Inflammatory macrophage (primary cell): ENCODE data around the gene KCNN2.
A peak's percentile ranks its signal among the peaks of the same experiment; 100 is the strongest.

Source experiments
- DNase-seq, 2 donors: peaks; one replicate each; pipeline ENCODE4 v3.0.0-alpha.2; 2020 to 2022
- total RNA-seq, 18 experiments: gene quantifications; one replicate each; lab custom pipeline; 2026; ENCODE audit warnings: mixed read lengths in 6 of 18, inconsistent platforms in 2 of 18; lab: John Stamatoyannopoulos, UW

KCNN2 gene
- 0 to 0.08 (median 0) reads per million in 18 experiments for total RNA-seq

DNA sequence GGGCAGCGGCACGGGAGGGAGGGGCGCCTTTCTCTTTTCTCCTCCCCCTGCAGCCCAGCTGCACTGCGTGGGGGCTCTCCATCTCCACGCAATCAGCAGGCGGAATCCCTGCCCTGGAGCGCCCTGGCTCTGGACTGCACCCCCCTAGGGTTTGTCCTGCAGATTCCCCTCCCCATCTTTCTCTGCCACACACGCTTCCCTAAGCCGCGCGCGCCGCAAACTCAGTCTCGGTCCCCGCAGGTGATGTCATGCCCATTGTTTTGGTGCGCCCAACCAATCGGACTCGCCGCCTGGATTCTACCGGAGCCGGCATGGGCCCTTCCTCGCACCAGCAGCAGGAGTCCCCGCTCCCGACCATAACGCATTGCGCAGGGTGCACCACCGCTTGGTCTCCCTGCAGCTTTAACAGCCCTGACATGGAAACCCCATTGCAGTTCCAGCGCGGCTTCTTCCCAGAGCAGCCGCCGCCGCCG is at the start of gene KCNN2:
Gene KCNN2 (plus strand): TSS at position 347 of the 473 bp plus-strand sequence. CDS start 70 bp downstream, at position 417.
- DNase-seq = no peak

DNA sequence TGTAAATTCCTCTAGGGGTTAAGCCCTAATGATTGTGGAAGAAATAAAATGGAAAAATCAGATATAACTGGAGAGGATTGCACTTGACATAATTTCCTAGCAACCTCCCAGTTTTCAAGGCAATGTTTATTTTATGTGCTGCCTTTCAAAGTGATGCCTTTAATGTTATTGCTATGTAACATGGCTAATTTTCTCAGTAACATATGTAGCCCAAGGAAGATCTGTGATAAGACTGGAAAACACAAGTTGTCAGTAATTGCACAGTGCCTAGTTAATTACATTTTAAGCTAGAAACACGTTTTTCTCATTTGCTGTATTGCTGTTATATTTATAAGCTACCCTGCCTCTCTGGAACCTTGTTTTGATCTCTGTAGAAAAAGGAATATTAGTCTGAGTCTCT is 49.2 kb upstream of the KCNN2 start:
- DNase-seq = no peak

DNA sequence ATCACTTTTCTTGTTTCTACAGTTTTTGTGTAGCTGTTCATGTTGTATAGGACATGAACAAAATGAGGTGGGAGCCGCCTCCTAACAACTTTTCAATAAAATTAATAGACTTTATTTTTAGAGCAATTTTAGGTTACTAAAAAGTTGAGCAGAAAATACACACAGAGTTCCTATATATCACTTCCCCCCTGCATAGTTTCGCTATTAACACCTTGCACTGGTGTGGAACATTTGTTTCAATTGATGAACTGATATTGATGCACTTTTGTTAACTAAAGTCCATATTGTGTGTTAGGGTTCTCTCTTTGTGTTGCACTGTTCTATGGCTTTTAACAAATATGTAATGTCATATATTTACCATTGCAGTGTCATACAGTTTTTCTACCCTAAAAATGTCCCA is 47.8 kb upstream of the KCNN2 start:
- DNase-seq = no peak

DNA sequence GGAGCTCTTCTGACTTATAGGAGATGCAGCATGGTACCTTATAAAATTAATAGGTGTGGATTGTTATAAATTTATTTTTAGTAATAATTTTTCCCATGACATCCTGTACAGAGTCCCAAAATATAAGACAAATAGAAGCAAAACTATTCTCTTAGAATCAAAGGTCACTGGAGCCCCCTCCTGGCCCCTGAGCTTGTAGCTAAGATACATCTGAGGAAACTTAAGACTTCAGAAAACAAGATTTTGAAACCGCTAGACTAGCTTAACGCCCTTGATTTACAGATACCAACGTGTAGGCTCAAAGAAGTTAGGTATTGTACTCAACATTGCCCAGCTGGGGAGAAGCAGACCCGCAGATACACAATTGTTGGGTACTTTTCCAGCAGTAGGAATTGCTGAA is 45.7 kb upstream of the KCNN2 start:
- no peak for DNase-seq

DNA sequence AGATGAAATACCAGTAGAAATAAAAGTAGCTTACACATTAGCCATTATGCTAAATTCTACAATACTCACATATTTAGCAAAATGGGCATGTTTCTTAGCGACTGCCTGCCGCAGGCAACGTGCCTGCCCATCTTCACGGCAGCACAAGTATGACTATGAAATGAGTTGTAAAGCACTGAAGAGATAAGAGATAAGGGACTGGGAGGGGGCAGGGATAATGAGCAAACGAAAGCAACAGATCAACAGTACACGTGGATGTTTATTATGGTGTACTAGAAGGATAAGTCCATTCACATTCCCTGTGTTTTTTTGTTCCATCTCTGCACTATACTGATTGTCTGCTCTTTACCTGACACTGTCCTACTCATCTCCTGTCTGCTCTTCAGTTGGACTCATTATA is 44.1 kb upstream of the KCNN2 start:
- no peak for DNase-seq

DNA sequence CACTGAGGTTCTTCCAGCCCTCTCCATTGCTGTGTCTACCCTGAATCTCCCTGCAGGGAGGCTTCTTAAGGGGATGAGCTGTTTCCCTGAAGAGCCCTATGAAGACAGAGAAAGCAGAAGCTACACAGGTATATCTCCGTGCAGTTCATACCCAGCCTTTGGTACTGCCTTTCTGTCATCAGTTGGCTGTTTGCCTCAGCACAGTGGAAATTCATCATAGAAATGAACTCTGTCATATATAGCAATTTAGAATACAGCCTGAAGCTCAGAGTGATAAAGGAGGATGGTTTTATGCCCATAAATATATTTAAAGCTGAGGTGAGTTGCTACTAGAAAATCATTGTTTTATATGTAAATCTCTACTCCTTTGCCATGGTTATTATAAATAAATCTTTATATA is 42.6 kb upstream of the KCNN2 start:
- DNase-seq = no peak

DNA sequence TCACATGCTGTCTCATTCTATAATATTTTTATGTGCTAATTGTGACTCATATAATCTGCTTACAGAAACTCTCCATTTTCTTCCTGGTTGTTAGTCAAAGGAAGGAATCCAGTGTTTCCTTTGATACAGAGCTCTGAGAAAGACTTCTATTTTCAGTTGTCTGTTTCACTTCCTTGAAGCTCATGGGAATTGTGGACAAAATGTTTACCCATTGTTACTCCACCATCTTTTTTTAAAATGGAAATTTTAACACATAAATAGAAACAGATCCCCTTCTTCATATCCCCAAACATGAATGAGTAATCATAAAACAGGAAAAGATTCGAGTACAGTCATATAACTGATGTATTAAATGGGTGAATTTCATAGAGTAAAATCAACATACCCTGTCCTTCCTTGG is 42.0 kb upstream of the KCNN2 start:
- DNase-seq = no peak

DNA sequence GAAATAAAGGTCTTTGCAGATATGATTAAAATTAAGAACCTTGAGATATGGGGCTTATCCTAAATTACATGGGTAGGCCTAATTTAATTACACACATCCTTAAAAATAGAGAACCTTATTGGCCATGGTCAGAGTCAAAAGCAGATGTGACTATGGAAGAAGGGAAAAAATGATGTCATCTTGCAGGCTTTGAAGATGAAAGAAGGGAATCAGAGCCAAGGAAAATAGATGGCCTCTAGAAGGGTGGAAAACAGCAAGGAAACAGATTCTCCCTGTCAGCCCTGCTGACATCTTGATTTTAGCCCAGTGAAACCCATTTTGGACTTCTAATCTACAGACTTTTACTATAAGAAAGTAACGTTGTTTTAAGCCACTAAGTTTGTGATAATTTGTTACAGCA is 37.6 kb upstream of the KCNN2 start:
- no peak for DNase-seq

DNA sequence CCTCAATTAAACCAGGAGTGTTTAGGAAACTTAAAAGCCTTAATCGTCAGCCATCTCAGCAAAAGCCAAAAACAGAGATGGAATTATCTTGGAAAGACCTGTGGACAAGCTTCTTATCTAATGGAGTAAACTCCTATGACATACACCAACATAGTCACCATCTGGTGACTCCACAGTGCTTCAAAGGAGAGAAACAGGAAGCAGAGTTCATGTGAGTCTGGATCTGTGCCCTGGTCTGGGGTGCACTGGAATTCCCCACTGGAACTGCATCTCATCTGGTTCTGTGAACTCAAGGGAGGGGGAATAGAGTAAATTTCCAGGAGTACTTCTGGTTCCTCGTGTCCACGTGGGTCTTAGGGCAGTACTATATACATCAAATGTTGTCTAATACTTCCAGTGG is 36.3 kb upstream of the KCNN2 start:
- peak in 1 of 2 donors; percentile 1 for DNase-seq

DNA sequence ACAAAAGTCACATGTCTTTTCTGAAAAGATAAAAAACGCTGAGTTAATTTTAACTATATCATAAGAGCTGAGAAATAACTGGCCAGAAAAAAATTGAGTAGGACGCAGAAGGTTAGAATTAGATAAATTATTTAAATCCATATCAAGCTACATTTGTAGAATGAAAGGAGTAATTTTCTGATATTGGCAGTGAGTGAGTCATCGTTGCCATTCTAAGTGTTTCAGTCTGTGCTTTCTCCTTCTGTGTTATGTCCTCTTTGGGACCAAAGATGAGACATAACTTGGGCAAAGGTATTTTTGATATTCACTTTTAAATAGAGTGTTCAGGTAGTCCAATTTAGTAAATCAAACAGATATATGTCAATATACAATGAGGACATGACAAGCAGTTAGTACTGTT is 34.4 kb upstream of the KCNN2 start:
- DNase-seq = no peak

DNA sequence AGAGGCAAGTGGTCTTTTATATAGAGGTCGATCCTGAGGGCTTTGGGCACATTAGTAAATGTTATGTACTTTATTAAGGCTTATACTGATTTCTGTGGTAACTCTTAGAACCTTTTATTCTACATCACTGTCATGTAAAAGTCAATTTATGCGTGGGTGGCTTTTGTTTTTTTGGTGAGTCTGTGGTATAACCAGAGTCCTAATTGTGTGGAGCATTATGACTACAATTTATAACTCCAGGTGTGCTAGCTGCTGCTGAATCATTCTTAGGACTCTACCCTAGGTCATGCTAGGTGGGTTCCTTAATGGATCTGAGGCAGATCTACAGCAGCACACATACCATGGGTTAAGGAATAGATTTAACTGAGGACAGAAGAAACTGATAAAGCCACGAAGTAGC is 33.9 kb upstream of the KCNN2 start:
- DNase-seq = no peak

DNA sequence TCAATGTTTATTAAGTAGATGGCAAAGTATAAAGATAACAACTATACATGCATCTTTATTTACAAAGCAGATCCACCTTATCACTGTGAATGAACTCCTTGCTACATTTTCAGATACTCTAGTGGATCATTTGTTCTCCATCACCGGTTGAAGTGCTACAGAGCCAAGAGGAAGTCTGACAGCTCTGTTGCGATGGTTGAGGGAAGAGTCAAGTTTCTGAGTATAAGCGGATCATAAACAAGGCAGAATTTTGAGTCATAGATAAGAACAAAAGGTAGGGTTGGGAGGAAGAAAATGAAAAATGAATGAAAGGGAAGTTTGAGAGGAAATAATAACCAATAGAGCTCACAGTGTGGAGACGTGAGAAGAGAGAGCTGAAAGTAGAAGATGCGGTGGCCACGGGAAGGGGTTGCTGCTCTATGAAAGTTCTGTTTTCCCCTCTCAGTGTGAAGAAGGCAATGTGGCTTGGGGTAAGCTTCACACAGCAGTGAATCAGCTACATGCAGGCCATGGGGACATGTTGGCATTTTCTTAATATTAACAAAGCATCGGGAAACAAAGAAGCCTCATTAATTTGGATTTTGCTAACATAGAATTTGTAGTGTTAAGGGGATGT is 30.8 kb upstream of the KCNN2 start:
- DNase-seq = no peak

DNA sequence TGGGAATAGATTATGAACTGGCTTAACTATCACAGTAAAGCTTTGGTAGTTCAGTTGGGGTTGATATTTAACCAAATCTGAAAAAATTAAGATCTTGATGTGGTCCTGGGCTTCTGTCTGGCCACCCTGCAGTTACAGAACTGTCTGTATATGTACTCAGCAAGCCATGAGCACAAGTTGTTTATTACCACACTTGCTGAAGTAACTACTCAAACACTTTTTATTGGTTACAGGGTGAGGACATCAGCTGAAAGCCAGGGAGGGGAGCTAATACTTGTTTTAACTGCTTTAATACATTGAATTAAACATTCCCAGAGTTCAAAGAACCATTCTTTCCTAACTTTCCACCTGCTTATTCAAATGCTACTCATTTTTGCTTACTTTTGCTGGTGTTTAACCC is 29.4 kb upstream of the KCNN2 start:
- DNase-seq = no peak

DNA sequence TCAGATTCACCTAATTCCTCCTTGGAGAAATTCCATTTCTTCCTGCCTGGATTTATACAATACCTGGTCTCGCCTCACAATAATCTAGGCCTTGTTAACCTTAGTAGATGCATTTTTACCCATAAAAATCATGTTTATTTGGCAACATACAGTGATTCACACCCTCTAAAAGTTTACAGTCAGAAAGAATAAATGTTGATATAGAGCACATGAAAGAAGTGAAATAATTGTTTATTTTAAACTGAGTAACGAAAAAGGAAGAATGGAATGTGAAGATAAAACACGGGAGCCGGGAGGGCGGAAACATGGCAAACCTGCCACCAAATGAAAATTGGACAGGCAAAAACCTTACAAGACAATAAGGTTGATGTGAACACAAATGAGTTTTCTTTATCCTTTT is 28.9 kb upstream of the KCNN2 start:
- no peak for DNase-seq

DNA sequence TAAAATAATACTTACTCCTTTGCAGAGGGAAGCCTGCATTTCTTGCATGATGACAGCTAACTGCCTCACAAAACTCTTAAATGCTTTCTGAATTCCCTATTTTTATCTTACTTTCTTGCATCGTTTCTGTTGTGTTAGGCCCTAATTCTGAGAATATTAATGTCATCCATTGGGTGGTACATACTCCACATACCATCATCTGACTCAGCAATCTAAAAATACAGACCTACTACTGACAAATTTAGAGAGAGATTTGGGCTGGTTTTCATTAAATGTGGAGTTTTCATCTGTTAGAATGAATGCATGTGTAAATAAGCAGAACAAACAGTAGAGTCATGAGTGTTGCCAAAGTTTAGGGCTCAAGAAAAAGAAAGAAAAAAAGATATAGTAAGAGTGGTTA is 26.5 kb upstream of the KCNN2 start:
- no peak for DNase-seq

DNA sequence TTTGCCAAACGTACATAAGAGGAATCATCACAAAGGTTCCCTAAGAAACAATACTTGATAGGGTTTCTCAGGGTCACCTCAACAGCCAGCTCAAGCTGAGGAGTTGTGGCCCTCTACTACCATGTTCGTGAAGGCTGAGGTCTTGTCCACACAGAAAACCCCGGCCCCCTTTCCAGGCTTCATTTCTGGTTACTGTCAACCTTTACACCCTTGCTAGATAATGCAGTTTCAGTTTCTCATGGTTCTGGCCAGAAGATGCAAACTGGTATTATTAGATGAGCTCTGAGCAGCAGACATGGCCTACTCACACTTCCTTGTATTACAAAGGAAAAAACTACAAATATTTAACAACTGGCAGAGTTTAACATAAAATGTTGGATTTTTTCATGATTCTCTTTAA is 22.8 kb upstream of the KCNN2 start:
- no peak for DNase-seq

DNA sequence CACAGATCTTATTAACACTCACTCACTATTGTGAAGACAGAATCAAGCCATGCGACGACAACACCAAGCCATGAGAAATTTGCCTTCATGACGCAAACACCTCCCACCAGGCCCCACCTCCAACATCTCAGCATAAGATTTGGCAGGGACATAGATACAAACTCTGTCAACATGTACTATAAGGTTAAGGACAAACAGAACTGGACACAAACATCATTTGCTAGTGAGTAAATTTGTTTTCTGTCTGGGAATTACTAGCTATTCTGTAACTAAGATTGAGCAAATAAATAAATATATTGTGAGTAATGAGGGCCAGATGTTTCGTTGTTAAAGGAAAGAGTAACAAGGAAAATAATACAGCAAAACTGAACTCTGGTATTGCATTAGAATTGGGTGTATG is 15.7 kb upstream of the KCNN2 start:
- no peak for DNase-seq

DNA sequence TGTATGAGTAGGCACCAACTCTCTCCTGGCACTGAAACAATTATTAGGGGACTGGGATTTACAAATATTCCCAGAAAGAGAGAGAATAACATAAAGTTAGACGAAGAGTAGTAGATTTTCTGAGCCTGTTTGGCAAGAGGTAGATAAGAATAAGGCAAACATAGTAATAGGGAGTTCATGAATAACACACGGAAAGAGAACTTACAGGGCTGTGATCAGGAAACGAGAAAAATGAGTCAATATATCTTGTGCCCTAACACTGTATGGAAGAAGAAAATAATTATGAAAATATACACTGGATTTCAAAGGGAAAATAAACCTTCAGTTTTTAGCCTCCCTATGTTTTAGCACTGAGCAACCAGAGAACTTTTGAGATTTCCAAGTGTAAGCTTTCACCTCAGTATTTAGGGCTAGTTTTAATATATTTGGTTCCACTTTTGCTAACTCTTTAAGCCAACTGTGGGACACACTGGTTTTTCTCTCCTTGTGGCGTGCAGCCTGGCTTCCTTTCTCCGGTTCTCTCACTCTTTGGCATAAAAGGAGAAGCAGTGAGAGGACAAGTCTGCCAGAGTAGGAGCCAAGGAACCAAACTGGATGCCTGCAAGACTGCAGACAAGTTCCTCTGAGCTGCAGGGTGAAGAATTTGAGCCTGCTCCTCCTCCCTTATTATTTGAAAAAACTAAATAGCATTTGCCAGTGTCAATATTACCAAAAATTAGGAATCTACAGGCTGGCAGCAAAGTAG is 6.6 kb upstream of the KCNN2 start:
- DNase-seq = no peak

DNA sequence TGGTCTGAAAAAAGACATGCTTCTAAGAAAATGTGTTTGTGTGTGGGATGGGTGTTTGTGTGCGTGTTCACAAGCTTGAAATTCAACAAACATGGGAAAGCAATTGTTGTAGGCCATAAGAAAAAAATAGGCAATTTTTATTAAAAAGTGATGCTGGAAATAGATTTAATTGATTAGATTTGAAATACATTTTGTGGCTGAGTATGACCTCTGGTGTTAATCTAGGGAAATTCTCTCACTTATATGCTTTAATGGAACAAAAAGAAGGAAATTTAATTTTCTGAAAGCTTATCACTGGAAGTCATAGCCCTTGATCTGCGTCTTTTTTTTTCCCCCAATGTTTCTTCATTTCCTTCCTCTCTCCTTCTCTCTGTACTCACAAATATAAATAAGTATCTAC is 3.5 kb upstream of the KCNN2 start:
- DNase-seq = no peak

DNA sequence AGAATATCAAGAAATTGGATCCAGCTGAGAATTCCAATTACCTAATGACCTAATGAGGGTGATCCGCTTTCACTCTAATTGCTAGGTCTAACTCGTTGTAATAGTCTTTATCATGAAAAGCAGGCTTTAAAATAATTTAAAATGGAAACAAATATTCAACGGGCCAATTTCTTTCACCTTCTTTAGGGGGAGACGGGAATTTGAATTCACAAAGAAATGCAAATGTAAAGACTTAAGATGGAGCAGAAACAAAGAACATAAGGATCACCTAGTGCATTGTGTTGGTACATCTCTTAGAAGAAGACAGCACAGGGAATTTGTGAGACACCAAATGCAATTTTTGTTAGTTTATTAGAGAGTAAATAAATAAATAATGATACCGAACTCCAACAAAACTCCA is 1.5 kb upstream of the KCNN2 start:
- DNase-seq = no peak

DNA sequence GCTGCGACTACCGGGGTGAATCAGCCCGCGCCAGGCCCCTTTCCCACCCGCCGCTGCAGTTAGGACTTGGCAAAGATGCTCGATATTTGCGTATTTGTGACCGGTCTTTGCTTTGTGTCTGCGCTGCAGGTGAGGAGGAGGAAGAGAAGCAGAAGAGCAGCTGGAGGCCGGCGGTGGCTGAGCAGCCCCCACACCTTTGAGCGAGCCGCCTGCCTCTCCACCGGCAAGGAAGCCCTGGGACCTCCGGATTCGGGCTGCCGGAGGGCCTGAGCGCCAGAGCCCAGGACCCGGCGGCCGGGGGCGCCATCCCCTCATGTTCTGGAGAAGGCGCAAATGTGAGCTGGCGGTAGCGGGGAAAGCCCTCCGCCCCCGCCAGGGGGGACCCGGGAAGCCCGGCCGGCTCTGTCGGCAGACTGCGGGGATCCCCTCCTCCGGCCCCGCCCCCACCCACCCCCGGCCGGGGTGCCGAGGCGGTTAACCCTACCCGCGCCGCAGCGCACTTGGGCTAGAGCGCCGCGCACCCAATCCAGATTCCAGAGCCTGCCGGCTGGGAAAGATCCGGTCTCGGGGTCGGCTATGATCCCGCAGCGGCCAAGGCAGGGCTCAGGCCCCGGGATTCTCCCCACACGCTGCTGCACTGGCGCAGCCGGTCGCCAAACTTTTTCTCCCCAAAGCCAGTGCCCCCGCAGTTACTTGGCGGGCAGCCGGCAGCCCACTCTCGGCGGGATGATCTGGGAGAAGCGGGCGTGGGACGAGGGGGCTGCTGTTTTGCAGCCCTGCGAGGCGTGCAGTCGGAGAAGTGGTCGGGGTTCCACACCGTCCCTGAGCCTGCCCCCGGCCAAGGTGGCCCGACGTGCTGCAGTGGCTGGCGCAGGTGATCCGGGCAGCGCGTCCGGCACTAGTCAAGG is 800 bp upstream of the KCNN2 start:
- DNase-seq = no peak

DNA sequence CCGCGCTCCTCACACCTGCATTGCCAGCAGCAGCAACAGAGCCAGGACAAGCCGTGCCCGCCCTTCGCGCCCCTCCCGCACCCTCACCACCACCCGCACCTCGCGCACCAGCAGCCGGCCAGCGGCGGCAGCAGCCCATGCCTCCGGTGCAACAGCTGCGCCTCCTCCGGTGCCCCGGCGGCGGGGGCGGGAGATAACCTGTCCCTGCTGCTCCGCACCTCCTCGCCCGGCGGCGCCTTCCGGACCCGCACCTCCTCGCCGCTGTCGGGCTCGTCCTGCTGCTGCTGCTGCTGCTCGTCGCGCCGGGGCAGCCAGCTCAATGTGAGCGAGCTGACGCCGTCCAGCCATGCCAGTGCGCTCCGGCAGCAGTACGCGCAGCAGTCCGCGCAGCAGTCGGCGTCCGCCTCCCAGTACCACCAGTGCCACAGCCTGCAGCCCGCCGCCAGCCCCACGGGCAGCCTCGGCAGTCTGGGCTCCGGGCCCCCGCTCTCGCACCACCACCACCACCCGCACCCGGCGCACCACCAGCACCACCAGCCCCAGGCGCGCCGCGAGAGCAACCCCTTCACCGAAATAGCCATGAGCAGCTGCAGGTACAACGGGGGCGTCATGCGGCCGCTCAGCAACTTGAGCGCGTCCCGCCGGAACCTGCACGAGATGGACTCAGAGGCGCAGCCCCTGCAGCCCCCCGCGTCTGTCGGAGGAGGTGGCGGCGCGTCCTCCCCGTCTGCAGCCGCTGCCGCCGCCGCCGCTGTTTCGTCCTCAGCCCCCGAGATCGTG is 517 bp downstream of the KCNN2 start:
- no peak for DNase-seq
